DOHH2 (cell line): ENCODE measurements around the gene SOST.

ENCODE experiments used
- H3F3A ChIP-seq: fragments of 200-600 bp; sonication (generic), shearing (Covaris generic); 2 replicates; pipeline ENCODE4 v1.6.0; 2016; ENCODE audit warnings: antibody characterized with exemption, mild to moderate bottlenecking; ENCODE audit not compliant: control insufficient read depth, insufficient read depth
- H3K27ac ChIP-seq: fragments of 200-600 bp; sonication (generic); 2 replicates; pipeline ENCODE4 v1.5.1; 2014; ENCODE audit warnings: low read depth, mild to moderate bottlenecking, low read length, moderate library complexity
- H3K27me3 ChIP-seq: fragments of 200-600 bp; sonication (generic); 2 replicates; pipeline ENCODE4 v1.6.1; 2014; ENCODE audit warnings: mild to moderate bottlenecking, low read length, mixed read lengths; ENCODE audit not compliant: control insufficient read depth
- H3K36me3 ChIP-seq: fragments of 200-600 bp; sonication (generic); 2 replicates; pipeline ENCODE4 v1.6.1; 2014; ENCODE audit warnings: mild to moderate bottlenecking, low read length, moderate library complexity, mixed read lengths; ENCODE audit not compliant: control insufficient read depth
- H3K4me1 ChIP-seq: fragments of 200-600 bp; sonication (generic); 2 replicates; pipeline ENCODE4 v1.6.1; 2014; ENCODE audit warnings: mild to moderate bottlenecking, low read length, mixed read lengths; ENCODE audit not compliant: control insufficient read depth
- H3K4me2 ChIP-seq: fragments of 200-600 bp; sonication (generic); 2 replicates; pipeline ENCODE4 v1.6.0; 2014; ENCODE audit warnings: mild to moderate bottlenecking, low read length, moderate library complexity
- H3K4me3 ChIP-seq: fragments of 200-600 bp; sonication (generic); 2 replicates; pipeline ENCODE4 v1.5.1; 2014; ENCODE audit warnings: mild to moderate bottlenecking, low read length, mixed read lengths
- H3K79me2 ChIP-seq: fragments of 200-600 bp; sonication (generic); 2 replicates; pipeline ENCODE4 v1.6.1; 2014; ENCODE audit warnings: mild to moderate bottlenecking, low read length, mixed read lengths; ENCODE audit not compliant: control insufficient read depth
- H3K9me2 ChIP-seq: fragments of 200-600 bp; sonication (generic); replicated peaks from 2 replicates; pipeline ENCODE4 v1.6.1; 2014; ENCODE audit warnings: mild to moderate bottlenecking, low read length, mixed read lengths; ENCODE audit not compliant: control insufficient read depth
- H3K9me3 ChIP-seq: fragments of 200-600 bp; sonication (generic); 2 replicates; pipeline ENCODE4 v1.6.1; 2014; ENCODE audit warnings: antibody characterized with exemption, low read length, mixed read lengths; ENCODE audit not compliant: control insufficient read depth, insufficient read depth
- H4K20me1 ChIP-seq: fragments of 200-600 bp; sonication (generic); 2 replicates; pipeline ENCODE4 v1.6.0; 2014; ENCODE audit warnings: low read depth, mild to moderate bottlenecking, antibody characterized with exemption, low read length, moderate library complexity; ENCODE audit not compliant: control insufficient read depth, insufficient read depth
- EZH2phosphoT487 ChIP-seq: fragments of 200-600 bp; sonication (generic); IDR thresholded peaks from 2 replicates; pipeline ENCODE4 v1.6.1; 2017; ENCODE audit warnings: borderline replicate concordance, mild to moderate bottlenecking, antibody characterized with exemption, low read length, moderate library complexity, mixed read lengths
- TF ChIP-seq, protein P1 (sequence below): fragments of 200-600 bp; sonication (generic); IDR thresholded peaks from one replicate; pipeline ENCODE4 v1.5.1; 2014; ENCODE audit warnings: antibody characterized with exemption, mild to moderate bottlenecking, low read depth, low read length; ENCODE audit not compliant: poor library complexity, severe bottlenecking

The SOST gene

DNA sequence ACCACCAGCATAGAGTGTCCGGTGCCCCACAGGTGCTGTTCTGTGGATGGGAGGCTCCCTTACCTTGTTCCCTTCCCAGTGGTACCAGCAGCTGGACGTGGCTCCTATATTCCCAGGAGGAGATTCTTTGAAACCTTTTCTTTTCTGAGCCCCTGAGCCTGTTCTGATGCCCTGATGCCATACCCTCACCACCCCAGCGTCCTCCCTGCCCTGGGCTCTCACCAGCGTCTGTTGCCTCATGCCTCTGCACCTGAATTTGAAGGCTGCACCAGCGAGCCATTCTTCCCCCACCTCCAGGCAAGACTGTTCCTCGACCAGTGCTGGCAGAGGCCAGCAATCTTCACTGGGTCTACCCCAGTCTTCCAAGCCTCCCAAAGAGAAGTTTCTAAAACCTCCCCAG, 505 bp downstream of the SOST start:
- H3K9me2 ChIP-seq, result no peaks in the 10 kb centered on the region
- no peaks in the 10 kb centered on the region for H3K36me3 ChIP-seq
- H3K4me1 ChIP-seq, result no peaks in the 10 kb centered on the region
- TF ChIP-seq, protein P1, sequence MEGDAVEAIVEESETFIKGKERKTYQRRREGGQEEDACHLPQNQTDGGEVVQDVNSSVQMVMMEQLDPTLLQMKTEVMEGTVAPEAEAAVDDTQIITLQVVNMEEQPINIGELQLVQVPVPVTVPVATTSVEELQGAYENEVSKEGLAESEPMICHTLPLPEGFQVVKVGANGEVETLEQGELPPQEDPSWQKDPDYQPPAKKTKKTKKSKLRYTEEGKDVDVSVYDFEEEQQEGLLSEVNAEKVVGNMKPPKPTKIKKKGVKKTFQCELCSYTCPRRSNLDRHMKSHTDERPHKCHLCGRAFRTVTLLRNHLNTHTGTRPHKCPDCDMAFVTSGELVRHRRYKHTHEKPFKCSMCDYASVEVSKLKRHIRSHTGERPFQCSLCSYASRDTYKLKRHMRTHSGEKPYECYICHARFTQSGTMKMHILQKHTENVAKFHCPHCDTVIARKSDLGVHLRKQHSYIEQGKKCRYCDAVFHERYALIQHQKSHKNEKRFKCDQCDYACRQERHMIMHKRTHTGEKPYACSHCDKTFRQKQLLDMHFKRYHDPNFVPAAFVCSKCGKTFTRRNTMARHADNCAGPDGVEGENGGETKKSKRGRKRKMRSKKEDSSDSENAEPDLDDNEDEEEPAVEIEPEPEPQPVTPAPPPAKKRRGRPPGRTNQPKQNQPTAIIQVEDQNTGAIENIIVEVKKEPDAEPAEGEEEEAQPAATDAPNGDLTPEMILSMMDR, result no peak
- no peak for TF ChIP-seq EZH2phosphoT487
- no peak overlapping the region for H3K27ac ChIP-seq
- no peaks in the 10 kb centered on the region for H3K27me3 ChIP-seq
- no peak overlapping the region for H3K4me3 ChIP-seq
- no peaks in the 10 kb centered on the region for H3F3A ChIP-seq
- H4K20me1 ChIP-seq, result no peaks in the 10 kb centered on the region
- H3K4me2 ChIP-seq, result no peak overlapping the region
- H3K79me2 ChIP-seq, result no peaks in the 10 kb centered on the region
- no peaks in the 10 kb centered on the region for H3K9me3 ChIP-seq

DNA sequence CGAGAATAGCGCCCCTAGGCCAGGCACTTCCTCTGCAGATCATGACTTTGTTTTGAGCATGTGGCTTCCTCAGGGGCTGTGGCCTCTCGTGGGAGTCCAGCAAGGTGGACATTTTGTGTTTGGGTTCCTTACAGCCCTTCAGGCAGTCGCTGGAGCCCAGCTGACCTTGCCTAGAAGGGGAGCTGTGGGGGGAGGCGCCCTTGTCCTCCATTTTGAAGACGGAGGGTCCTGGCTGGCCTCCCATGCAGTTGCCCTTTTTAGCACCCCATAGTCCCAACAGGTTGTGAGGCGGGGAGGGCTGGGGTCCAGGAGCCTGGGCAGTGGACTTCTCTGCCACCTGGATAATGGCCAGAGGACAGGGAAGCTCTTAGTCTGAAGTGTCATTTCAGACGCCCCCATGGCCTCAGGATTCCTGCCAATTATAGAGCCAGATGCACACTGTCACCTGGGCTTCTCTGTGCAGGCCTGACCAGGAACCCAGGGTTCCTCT, 1.4 kb downstream of the SOST start:
- H4K20me1 ChIP-seq, result no peaks in the 10 kb centered on the region
- no peak overlapping the region for H3K4me2 ChIP-seq
- H3K4me3 ChIP-seq, result no peak overlapping the region
- TF ChIP-seq EZH2phosphoT487, result no peak
- TF ChIP-seq, protein P1, result no peak
- H3K27ac ChIP-seq, result no peak overlapping the region
- H3K9me2 ChIP-seq, result no peaks in the 10 kb centered on the region
- no peaks in the 10 kb centered on the region for H3K9me3 ChIP-seq
- H3K36me3 ChIP-seq, result no peaks in the 10 kb centered on the region
- H3K27me3 ChIP-seq, result no peaks in the 10 kb centered on the region
- no peaks in the 10 kb centered on the region for H3K4me1 ChIP-seq
- no peaks in the 10 kb centered on the region for H3K79me2 ChIP-seq
- no peaks in the 10 kb centered on the region for H3F3A ChIP-seq

DNA sequence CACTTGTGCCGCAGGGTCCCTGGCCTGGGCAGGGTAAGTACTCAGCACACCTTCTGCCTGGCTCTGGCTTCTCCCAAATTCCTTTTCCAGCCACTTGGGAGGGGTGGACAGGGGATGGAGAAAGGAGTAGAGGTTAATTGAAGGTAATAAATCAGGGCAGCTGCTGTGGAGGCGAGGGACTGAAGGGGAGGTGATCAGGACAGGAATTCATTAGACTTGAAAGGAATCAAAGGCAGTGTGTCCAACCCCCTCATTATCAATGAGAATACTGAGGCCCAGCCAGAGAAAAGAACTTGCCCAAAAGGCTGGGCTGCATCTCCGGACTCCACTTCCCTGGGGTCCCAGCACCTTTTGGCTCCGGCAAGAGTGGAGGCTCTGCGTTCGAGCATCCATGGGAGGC, 2.4 kb downstream of the SOST start:
- Histone ChIP-seq H3K79me2 (no peaks in the 10 kb centered on the region), H3K9me2 (no peaks in the 10 kb centered on the region), H3K9me3 (no peaks in the 10 kb centered on the region), H4K20me1 (no peaks in the 10 kb centered on the region), H3K4me3 (no peak overlapping the region), H3K4me1 (no peaks in the 10 kb centered on the region), H3K36me3 (no peaks in the 10 kb centered on the region), H3K4me2 (no peak overlapping the region), H3K27me3 (0 out of 2 replicates have a peak, but pooled peaks cover 4% of the 10 kb centered on the region), H3F3A (no peaks in the 10 kb centered on the region), H3K27ac (no peak overlapping the region)
- no peak for TF ChIP-seq EZH2phosphoT487
- TF ChIP-seq, protein P1, result no peak
